SKM-1 treated with dmso at 0.1 percent for 144 hours (cell line): ENCODE data around the gene CRELD2.
"Not testable (repeated sequence)": the region's sequence is repeated elsewhere in the genome, so short reads cannot be mapped to it uniquely, and the experiment has no call there.

ENCODE experiments used
- DNase-seq: peaks from one replicate; lab custom pipeline; 2025; ENCODE audit not compliant: unreplicated experiment; lab: John Stamatoyannopoulos, UW

CRELD2 gene

GRCh38 chr22:49943771-49944398 is 25.5 kb downstream of the CRELD2 start:
- DNase-seq: no peak

GRCh38 chr22:49944399-49944891 is 26.0 kb downstream of the CRELD2 start:
- no peak for DNase-seq

GRCh38 chr22:49945042-49945794 is 26.8 kb downstream of the CRELD2 start:
- not testable (repeated sequence) for DNase-seq

- DNase-seq: no peak
These were observed 28.3 kb downstream of the CRELD2 start for GRCh38 chr22:49946612-49947295.

- no peak for DNase-seq
These were observed 28.8 kb downstream of the CRELD2 start for GRCh38 chr22:49947296-49947622.

- no peak for DNase-seq
These were observed 29.9 kb downstream of the CRELD2 start for GRCh38 chr22:49948116-49948957.

GRCh38 chr22:49948958-49949913 is 30.8 kb downstream of the CRELD2 start:
- DNase-seq: no peak

- no peak for DNase-seq
These were observed 31.5 kb downstream of the CRELD2 start for GRCh38 chr22:49949914-49950292.

- DNase-seq: no peak
These were observed 32.1 kb downstream of the CRELD2 start for GRCh38 chr22:49950396-49950994.

- no peak for DNase-seq
These were observed 32.7 kb downstream of the CRELD2 start for GRCh38 chr22:49951000-49951677.

GRCh38 chr22:49951678-49951985 is 33.2 kb downstream of the CRELD2 start:
- no peak for DNase-seq

GRCh38 chr22:49951986-49952896 is 33.8 kb downstream of the CRELD2 start:
- no peak for DNase-seq

GRCh38 chr22:49953027-49953679 is 34.7 kb downstream of the CRELD2 start:
- DNase-seq: no peak

- no peak for DNase-seq
These were observed 35.4 kb downstream of the CRELD2 start for GRCh38 chr22:49953680-49954344.

GRCh38 chr22:49954354-49954753 is 35.9 kb downstream of the CRELD2 start:
- no peak for DNase-seq

GRCh38 chr22:49954991-49955580 is 36.7 kb downstream of the CRELD2 start:
- no peak for DNase-seq
